HEK293 (cell line): ENCODE measurements around the gene DHDH.

Source experiments
- GLIS2 ChIP-seq: fragments of 450-650 bp; formaldehyde crosslinking; IDR thresholded peaks from 2 replicates; pipeline ENCODE4 v1.5.1; 2016; ENCODE audit warnings: missing biosample characterization, missing genetic modification characterization
- HIC1 ChIP-seq: fragments of 450-650 bp; formaldehyde crosslinking; IDR thresholded peaks from 2 replicates; pipeline ENCODE4 v1.5.1; 2016; ENCODE audit warnings: missing biosample characterization, missing genetic modification characterization
- KLF10 ChIP-seq: fragments of 450-650 bp; IDR thresholded peaks from 2 replicates; pipeline ENCODE4 v1.5.1; 2018; ENCODE audit warnings: missing biosample characterization, mild to moderate bottlenecking, missing genetic modification characterization
- MEIS1 ChIP-seq: sonication (generic); formaldehyde crosslinking; IDR thresholded peaks from 2 replicates; pipeline ENCODE4 v1.8.1; 2022; ENCODE audit warnings: missing genetic modification reagents, mild to moderate bottlenecking, borderline replicate concordance
- MZF1 ChIP-seq: fragments of 450-650 bp; formaldehyde crosslinking; IDR thresholded peaks from 2 replicates; pipeline ENCODE4 v1.5.1; 2017; ENCODE audit warnings: missing biosample characterization, missing genetic modification characterization, borderline replicate concordance
- RBAK ChIP-seq: fragments of 450-650 bp; formaldehyde crosslinking; IDR thresholded peaks from 2 replicates; pipeline ENCODE4 v1.5.1; 2016; ENCODE audit warnings: missing biosample characterization, missing genetic modification characterization
- SETDB1 ChIP-seq: IDR thresholded peaks from one replicate; pipeline ENCODE4 v1.6.1; 2017; ENCODE audit warnings: mild to moderate bottlenecking, low read length, moderate library complexity, mixed read lengths; ENCODE audit not compliant: insufficient read length
- ZEB2 ChIP-seq: fragments of 450-650 bp; formaldehyde crosslinking; IDR thresholded peaks from 2 replicates; pipeline ENCODE4 v1.5.1; 2016; ENCODE audit warnings: missing biosample characterization, missing genetic modification characterization
- ZNF157 ChIP-seq: fragments of 450-650 bp; formaldehyde crosslinking; IDR thresholded peaks from 2 replicates; pipeline ENCODE4 v1.5.1; 2016; ENCODE audit warnings: missing biosample characterization, missing genetic modification characterization
- ZNF214 ChIP-seq: fragments of 450-650 bp; formaldehyde crosslinking; IDR thresholded peaks from 2 replicates; pipeline ENCODE4 v1.5.1; 2017; ENCODE audit warnings: missing biosample characterization, mild to moderate bottlenecking, missing genetic modification characterization, borderline replicate concordance
- ZNF223 ChIP-seq: fragments of 450-650 bp; formaldehyde crosslinking; IDR thresholded peaks from 2 replicates; pipeline ENCODE4 v1.5.1; 2016; ENCODE audit warnings: missing biosample characterization, missing genetic modification characterization
- ZNF23 ChIP-seq: fragments of 450-650 bp; formaldehyde crosslinking; IDR thresholded peaks from 2 replicates; pipeline ENCODE4 v1.5.1; 2016; ENCODE audit warnings: missing biosample characterization, missing genetic modification characterization, borderline replicate concordance
- ZNF248 ChIP-seq: fragments of 450-650 bp; formaldehyde crosslinking; IDR thresholded peaks from 2 replicates; pipeline ENCODE4 v1.5.1; 2017; ENCODE audit warnings: missing biosample characterization, missing genetic modification characterization
- ZNF292 ChIP-seq: fragments of 450-650 bp; formaldehyde crosslinking; IDR thresholded peaks from 2 replicates; pipeline ENCODE4 v1.5.1; 2016; ENCODE audit warnings: low read depth, missing biosample characterization, missing genetic modification characterization, borderline replicate concordance
- ZNF362 ChIP-seq: fragments of 450-650 bp; formaldehyde crosslinking; IDR thresholded peaks from 2 replicates; pipeline ENCODE4 v1.5.1; 2016; ENCODE audit warnings: missing biosample characterization, missing genetic modification characterization
- ZNF37A ChIP-seq: fragments of 450-650 bp; IDR thresholded peaks from 2 replicates; pipeline ENCODE4 v1.5.1; 2018; ENCODE audit warnings: missing biosample characterization, missing genetic modification characterization
- ZNF514 ChIP-seq: fragments of 450-650 bp; formaldehyde crosslinking; IDR thresholded peaks from 2 replicates; pipeline ENCODE4 v1.5.1; 2016; ENCODE audit warnings: missing biosample characterization, missing genetic modification characterization
- ZNF558 ChIP-seq: fragments of 450-650 bp; formaldehyde crosslinking; IDR thresholded peaks from 2 replicates; pipeline ENCODE4 v1.5.1; 2016; ENCODE audit warnings: missing biosample characterization, missing genetic modification characterization
- ZNF747 ChIP-seq: fragments of 450-650 bp; formaldehyde crosslinking; IDR thresholded peaks from 2 replicates; pipeline ENCODE4 v1.5.1; 2016; ENCODE audit warnings: missing biosample characterization, missing genetic modification characterization
- ZNF785 ChIP-seq: fragments of 450-650 bp; formaldehyde crosslinking; IDR thresholded peaks from 2 replicates; pipeline ENCODE4 v1.5.1; 2016; ENCODE audit warnings: missing biosample characterization, missing genetic modification characterization
- ZSCAN16 ChIP-seq: fragments of 450-650 bp; formaldehyde crosslinking; IDR thresholded peaks from 2 replicates; pipeline ENCODE4 v1.5.1; 2016; ENCODE audit warnings: missing biosample characterization, missing genetic modification characterization
- ZXDB ChIP-seq: fragments of 450-650 bp; formaldehyde crosslinking; IDR thresholded peaks from 2 replicates; pipeline ENCODE4 v1.5.1; 2016; ENCODE audit warnings: missing biosample characterization, missing genetic modification characterization
- TF ChIP-seq, protein P1 (sequence below): fragments of 450-650 bp; formaldehyde crosslinking; conservative IDR thresholded peaks from 2 replicates; pipeline ENCODE4 v1.5.1; 2016; ENCODE audit warnings: low read depth, missing biosample characterization, missing genetic modification characterization
- TF ChIP-seq, protein P2 (sequence below): fragments of 450-650 bp; formaldehyde crosslinking; IDR thresholded peaks from 2 replicates; pipeline ENCODE4 v1.5.1; 2016; ENCODE audit warnings: missing biosample characterization, missing genetic modification characterization, borderline replicate concordance
- TF ChIP-seq, protein P3 (sequence below): fragments of 450-650 bp; formaldehyde crosslinking; IDR thresholded peaks from 2 replicates; pipeline ENCODE4 v1.5.1; 2017; ENCODE audit warnings: missing biosample characterization, missing genetic modification characterization
- TF ChIP-seq, protein P4 (sequence below): fragments of 450-650 bp; formaldehyde crosslinking; IDR thresholded peaks from 2 replicates; pipeline ENCODE4 v1.5.1; 2016; ENCODE audit warnings: missing biosample characterization, missing genetic modification characterization
- TF ChIP-seq, protein P5 (sequence below): fragments of 450-650 bp; formaldehyde crosslinking; IDR thresholded peaks from 2 replicates; pipeline ENCODE4 v1.5.1; 2017; ENCODE audit warnings: missing biosample characterization, missing genetic modification characterization

DHDH gene

DNA sequence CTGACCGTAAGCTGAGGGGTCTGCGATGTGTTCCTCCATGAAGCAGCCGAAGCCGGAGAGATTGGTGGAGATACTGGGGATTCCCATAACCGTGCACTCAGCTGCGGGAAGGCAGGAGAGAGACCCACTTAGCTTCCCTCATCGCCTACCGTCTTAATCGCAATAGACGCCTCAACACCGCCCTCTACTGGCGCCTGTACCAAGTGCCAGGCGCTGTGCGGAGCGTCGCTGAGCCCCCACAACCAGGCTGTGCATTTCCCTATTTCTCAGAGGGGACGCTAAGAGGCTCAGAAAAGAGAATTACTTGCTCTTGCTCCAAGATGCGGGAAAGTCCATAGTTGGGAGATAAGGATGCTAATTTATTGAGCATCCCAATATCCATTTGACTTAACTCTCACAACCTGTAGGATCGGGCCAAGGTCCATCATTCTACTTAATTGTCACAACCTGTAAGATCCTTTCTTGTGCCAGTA lies 37.5 kb downstream of the DHDH start (continued):
- TF ChIP-seq, protein P1, sequence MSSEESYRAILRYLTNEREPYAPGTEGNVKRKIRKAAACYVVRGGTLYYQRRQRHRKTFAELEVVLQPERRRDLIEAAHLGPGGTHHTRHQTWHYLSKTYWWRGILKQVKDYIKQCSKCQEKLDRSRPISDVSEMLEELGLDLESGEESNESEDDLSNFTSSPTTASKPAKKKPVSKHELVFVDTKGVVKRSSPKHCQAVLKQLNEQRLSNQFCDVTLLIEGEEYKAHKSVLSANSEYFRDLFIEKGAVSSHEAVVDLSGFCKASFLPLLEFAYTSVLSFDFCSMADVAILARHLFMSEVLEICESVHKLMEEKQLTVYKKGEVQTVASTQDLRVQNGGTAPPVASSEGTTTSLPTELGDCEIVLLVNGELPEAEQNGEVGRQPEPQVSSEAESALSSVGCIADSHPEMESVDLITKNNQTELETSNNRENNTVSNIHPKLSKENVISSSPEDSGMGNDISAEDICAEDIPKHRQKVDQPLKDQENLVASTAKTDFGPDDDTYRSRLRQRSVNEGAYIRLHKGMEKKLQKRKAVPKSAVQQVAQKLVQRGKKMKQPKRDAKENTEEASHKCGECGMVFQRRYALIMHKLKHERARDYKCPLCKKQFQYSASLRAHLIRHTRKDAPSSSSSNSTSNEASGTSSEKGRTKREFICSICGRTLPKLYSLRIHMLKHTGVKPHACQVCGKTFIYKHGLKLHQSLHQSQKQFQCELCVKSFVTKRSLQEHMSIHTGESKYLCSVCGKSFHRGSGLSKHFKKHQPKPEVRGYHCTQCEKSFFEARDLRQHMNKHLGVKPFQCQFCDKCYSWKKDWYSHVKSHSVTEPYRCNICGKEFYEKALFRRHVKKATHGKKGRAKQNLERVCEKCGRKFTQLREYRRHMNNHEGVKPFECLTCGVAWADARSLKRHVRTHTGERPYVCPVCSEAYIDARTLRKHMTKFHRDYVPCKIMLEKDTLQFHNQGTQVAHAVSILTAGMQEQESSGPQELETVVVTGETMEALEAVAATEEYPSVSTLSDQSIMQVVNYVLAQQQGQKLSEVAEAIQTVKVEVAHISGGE (tag by site-specific recombination) = no peak
- TF ChIP-seq GLIS2 (tag by site-specific recombination) (no peak), ZEB2 (tag by site-specific recombination) (0 out of 2 replicates have a peak, but pooled peaks have one; percentile 12), ZNF248 (tag by site-specific recombination) (no peak), ZSCAN16 (no peak), HIC1 (tag by site-specific recombination) (no peak), SETDB1 (no peak), ZNF23 (tag by site-specific recombination) (no peak), ZNF558 (no peak), ZNF747 (no peak), ZNF214 (tag by site-specific recombination) (no peak), MEIS1 (no peak), ZNF514 (tag by site-specific recombination) (no peak), ZNF37A (tag by site-specific recombination) (no peak), ZNF292 (tag by site-specific recombination) (no peak), RBAK (no peak), MZF1 (tag by site-specific recombination) (no peak), ZNF157 (no peak), KLF10 (tag by site-specific recombination) (no peak), ZXDB (tag by site-specific recombination) (no peak), ZNF362 (no peak), ZNF223 (tag by site-specific recombination) (no peak), ZNF785 (no peak)
- TF ChIP-seq, protein P2, sequence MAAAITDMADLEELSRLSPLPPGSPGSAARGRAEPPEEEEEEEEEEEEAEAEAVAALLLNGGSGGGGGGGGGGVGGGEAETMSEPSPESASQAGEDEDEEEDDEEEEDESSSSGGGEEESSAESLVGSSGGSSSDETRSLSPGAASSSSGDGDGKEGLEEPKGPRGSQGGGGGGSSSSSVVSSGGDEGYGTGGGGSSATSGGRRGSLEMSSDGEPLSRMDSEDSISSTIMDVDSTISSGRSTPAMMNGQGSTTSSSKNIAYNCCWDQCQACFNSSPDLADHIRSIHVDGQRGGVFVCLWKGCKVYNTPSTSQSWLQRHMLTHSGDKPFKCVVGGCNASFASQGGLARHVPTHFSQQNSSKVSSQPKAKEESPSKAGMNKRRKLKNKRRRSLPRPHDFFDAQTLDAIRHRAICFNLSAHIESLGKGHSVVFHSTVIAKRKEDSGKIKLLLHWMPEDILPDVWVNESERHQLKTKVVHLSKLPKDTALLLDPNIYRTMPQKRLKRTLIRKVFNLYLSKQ (tag by site-specific recombination) = no peak
- TF ChIP-seq, protein P3, sequence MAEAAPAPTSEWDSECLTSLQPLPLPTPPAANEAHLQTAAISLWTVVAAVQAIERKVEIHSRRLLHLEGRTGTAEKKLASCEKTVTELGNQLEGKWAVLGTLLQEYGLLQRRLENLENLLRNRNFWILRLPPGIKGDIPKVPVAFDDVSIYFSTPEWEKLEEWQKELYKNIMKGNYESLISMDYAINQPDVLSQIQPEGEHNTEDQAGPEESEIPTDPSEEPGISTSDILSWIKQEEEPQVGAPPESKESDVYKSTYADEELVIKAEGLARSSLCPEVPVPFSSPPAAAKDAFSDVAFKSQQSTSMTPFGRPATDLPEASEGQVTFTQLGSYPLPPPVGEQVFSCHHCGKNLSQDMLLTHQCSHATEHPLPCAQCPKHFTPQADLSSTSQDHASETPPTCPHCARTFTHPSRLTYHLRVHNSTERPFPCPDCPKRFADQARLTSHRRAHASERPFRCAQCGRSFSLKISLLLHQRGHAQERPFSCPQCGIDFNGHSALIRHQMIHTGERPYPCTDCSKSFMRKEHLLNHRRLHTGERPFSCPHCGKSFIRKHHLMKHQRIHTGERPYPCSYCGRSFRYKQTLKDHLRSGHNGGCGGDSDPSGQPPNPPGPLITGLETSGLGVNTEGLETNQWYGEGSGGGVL (tag by site-specific recombination) = no peak
- TF ChIP-seq, protein P4, sequence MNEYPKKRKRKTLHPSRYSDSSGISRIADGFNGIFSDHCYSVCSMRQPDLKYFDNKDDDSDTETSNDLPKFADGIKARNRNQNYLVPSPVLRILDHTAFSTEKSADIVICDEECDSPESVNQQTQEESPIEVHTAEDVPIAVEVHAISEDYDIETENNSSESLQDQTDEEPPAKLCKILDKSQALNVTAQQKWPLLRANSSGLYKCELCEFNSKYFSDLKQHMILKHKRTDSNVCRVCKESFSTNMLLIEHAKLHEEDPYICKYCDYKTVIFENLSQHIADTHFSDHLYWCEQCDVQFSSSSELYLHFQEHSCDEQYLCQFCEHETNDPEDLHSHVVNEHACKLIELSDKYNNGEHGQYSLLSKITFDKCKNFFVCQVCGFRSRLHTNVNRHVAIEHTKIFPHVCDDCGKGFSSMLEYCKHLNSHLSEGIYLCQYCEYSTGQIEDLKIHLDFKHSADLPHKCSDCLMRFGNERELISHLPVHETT = no peak
- TF ChIP-seq, protein P5, sequence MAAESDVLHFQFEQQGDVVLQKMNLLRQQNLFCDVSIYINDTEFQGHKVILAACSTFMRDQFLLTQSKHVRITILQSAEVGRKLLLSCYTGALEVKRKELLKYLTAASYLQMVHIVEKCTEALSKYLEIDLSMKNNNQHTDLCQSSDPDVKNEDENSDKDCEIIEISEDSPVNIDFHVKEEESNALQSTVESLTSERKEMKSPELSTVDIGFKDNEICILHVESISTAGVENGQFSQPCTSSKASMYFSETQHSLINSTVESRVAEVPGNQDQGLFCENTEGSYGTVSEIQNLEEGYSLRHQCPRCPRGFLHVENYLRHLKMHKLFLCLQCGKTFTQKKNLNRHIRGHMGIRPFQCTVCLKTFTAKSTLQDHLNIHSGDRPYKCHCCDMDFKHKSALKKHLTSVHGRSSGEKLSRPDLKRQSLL (tag by site-specific recombination) = no peak
